Keratinocyte (primary cell): Measurements from ENCODE around the gene RBP5. TPM values are rescaled to one million over a fixed set of nuclear protein-coding genes. Genes with fewer than 3 reads are reported as not detected.

Experiments used
- DNase-seq: peaks from one replicate; pipeline ENCODE4 v3.0.0-alpha.2; 2011; ENCODE audit warnings: low read depth, missing footprints, low spot score
- FAIRE-seq: peaks from 2 replicates; lab custom pipeline; 2011; peaks lifted over from hg19 to GRCh38; lab: Jason Lieb, UNC
- H2AFZ ChIP-seq: 2 replicates; pipeline ENCODE4 v1.6.0; 2012; ENCODE audit warnings: low read length, control low read depth, inconsistent platforms; ENCODE audit not compliant: control insufficient read depth
- H3K27ac ChIP-seq: 2 replicates; pipeline ENCODE4 v1.5.1; 2011; ENCODE audit warnings: low read length; ENCODE audit not compliant: control insufficient read depth, insufficient read depth
- H3K27me3 ChIP-seq: 3 replicates; pipeline ENCODE4 v1.6.0; 2011; ENCODE audit warnings: low read length; ENCODE audit not compliant: control insufficient read depth, insufficient read depth; ENCODE audit errors: extremely low read depth
- H3K36me3 ChIP-seq, 2 experiments: 2 replicates in 1 of 2; 3 replicates in 1 of 2; pipeline ENCODE4 v1.5.1; 2011; ENCODE audit warnings: low read length in 2 of 2, mild to moderate bottlenecking in 1 of 2; ENCODE audit not compliant: control insufficient read depth in 2 of 2, insufficient read depth in 2 of 2; ENCODE audit errors: extremely low read depth in 1 of 2
- H3K4me1 ChIP-seq: 3 replicates; pipeline ENCODE4 v1.5.1; 2011; ENCODE audit warnings: low read length; ENCODE audit not compliant: control insufficient read depth, insufficient read depth; ENCODE audit errors: extremely low read depth
- H3K4me2 ChIP-seq: 3 replicates; pipeline ENCODE4 v1.6.0; 2011; ENCODE audit warnings: low read depth, low read length; ENCODE audit not compliant: control insufficient read depth, insufficient read depth; ENCODE audit errors: extremely low read depth
- H3K4me3 ChIP-seq, 3 experiments: fragments of 200-600 bp in 1 of 3; sonication (generic) in 1 of 3; 2 replicates in 2 of 3; 3 replicates in 1 of 3; pipeline ENCODE4 v1.5.1; 2011 to 2016; ENCODE audit warnings: low read length in 3 of 3, mild to moderate bottlenecking in 3 of 3, control low read depth in 2 of 3, inconsistent platforms in 1 of 3, low read depth in 1 of 3, mixed read lengths in 1 of 3, mixed run types in 1 of 3, moderate library complexity in 1 of 3; ENCODE audit not compliant: control insufficient read depth in 2 of 3, insufficient read depth in 2 of 3; ENCODE audit errors: extremely low read depth in 1 of 3
- H3K79me2 ChIP-seq: 2 replicates; pipeline ENCODE4 v1.6.0; 2012; ENCODE audit warnings: low read length; ENCODE audit not compliant: control insufficient read depth, insufficient read depth
- H3K9ac ChIP-seq: 3 replicates; pipeline ENCODE4 v1.6.0; 2011; ENCODE audit warnings: low read length; ENCODE audit not compliant: control insufficient read depth, insufficient read depth; ENCODE audit errors: extremely low read depth
- H3K9me1 ChIP-seq: 3 replicates; pipeline ENCODE4 v1.6.0; 2011; ENCODE audit warnings: low read length; ENCODE audit not compliant: control insufficient read depth, insufficient read depth; ENCODE audit errors: extremely low read depth
- H3K9me3 ChIP-seq: 2 replicates; pipeline ENCODE4 v1.5.1; 2012; ENCODE audit warnings: low read depth, low read length; ENCODE audit not compliant: control insufficient read depth
- H4K20me1 ChIP-seq: 3 replicates; pipeline ENCODE4 v1.6.0; 2011; ENCODE audit warnings: low read length; ENCODE audit not compliant: control insufficient read depth, insufficient read depth; ENCODE audit errors: extremely low read depth
- CTCF ChIP-seq, 3 experiments: IDR thresholded peaks in 1 of 3; conservative IDR thresholded peaks in 1 of 3; optimal IDR thresholded peaks in 1 of 3; 2 replicates in 2 of 3; 3 replicates in 1 of 3; pipeline versions ENCODE3 to v1.5.1; 2011; ENCODE audit warnings: low read length in 3 of 3, mild to moderate bottlenecking in 3 of 3, moderate library complexity in 2 of 3, control low read depth in 1 of 3, inconsistent platforms in 1 of 3; ENCODE audit not compliant: insufficient read depth in 2 of 3; ENCODE audit errors: extremely low read depth in 1 of 3
- EZH2 ChIP-seq: IDR thresholded peaks from one replicate; pipeline ENCODE4 v1.6.1; 2012; ENCODE audit warnings: inconsistent platforms, mild to moderate bottlenecking, low read length, moderate library complexity
- dilution Hi-C: fragments of 300-500 bp; cut with MboI; formaldehyde crosslinking; loops from one replicate; pipeline ENCODE4 v1.7.0; 2020; ENCODE audit warnings: low sequenced_read_pairs; ENCODE audit not compliant: extremely low pct_ligation_motif_present
- polyA plus RNA-seq, 5 experiments: library from polyadenylated mRNA; depleted of rRNA in 3 of 5; stranded (reverse) in 3 of 5; stranded (forward) in 1 of 5; unstranded in 1 of 5; fragments of >200 nt; gene quantifications; 1 replicate in 1 of 5; 2 replicates in 3 of 5; 3 replicates in 1 of 5; pipeline versions ENCODE4 v1.2.1 to v1.2.3, GENCODE V29; 2011 to 2012; ENCODE audit warnings: missing spikeins in 2 of 5, low read depth in 1 of 5, low replicate concordance in 1 of 5

The RBP5 gene
- polyA plus RNA-seq, 1 donor (not counting 4 experiments of a cell fraction or from before 2014, with no cell fraction given): not detected

- Histone ChIP-seq H3K79me2 (no peaks in the 10 kb centered on the region), H3K9me3 (no peaks in the 10 kb centered on the region), H3K4me3 (no peak overlapping the region), H2AFZ (no peak overlapping the region), H3K4me1 (peaks cover 10% of the 10 kb centered on the region), H3K36me3 (peaks cover 16 to 24% of the 10 kb centered on the region in 2 experiments), H4K20me1 (no peaks in the 10 kb centered on the region), H3K9ac (no peak overlapping the region), H3K27ac (no peak overlapping the region), H3K27me3 (no peaks in the 10 kb centered on the region), H3K4me2 (no peak overlapping the region), H3K9me1 (no peaks in the 10 kb centered on the region)
- FAIRE-seq: no peak
- no peak for DNase-seq
- dilution Hi-C loops: no loop called here
- TF ChIP-seq EZH2: no peak
These were observed 22.2 kb upstream of the RBP5 start for GRCh38 chr12:7150841-7151240.

- dilution Hi-C loops: no loop called here
- no peak overlapping the region for H3K9ac ChIP-seq
- FAIRE-seq: no peak
These were observed 21.7 kb upstream of the RBP5 start for GRCh38 chr12:7150356-7150755.

More at GRCh38 chr12:7150356-7150755, 21.7 kb upstream of the RBP5 start:
- peaks cover 16 to 24% of the 10 kb centered on the region in 2 experiments for H3K36me3 ChIP-seq
- H2AFZ ChIP-seq: no peak overlapping the region
- no peaks in the 10 kb centered on the region for H4K20me1 ChIP-seq
- no peak for DNase-seq
- no peaks in the 10 kb centered on the region for H3K79me2 ChIP-seq
- H3K9me3 ChIP-seq: no peaks in the 10 kb centered on the region
- no peaks in the 10 kb centered on the region for H3K27me3 ChIP-seq
- H3K4me2 ChIP-seq: no peak overlapping the region
- no peaks in the 10 kb centered on the region for H3K9me1 ChIP-seq
- H3K4me1 ChIP-seq: peaks cover 5% of the 10 kb centered on the region
- no peak for TF ChIP-seq CTCF (optimal IDR thresholded peaks at IDR 0.05 in 1 of 3, IDR thresholded peaks at IDR 0.05 in 1 of 3, conservative IDR thresholded peaks at IDR 0.05 in 1 of 3; ENCODE audit: extremely low read depth in 1 of 3, insufficient read depth in 2 of 3, low read length in 3 of 3)
- no peak for TF ChIP-seq EZH2
- no peak overlapping the region for H3K4me3 ChIP-seq
- H3K27ac ChIP-seq: no peak overlapping the region
